Measurements from ENCODE around the gene LMNTD2. TPM values are rescaled to one million over a fixed set of nuclear protein-coding genes. Genes with fewer than 3 reads are reported as not detected.
A peak's percentile ranks its signal among the peaks of the same experiment; 100 is the strongest.

LMNTD2 gene
- total and polyA plus RNA-seq, 2 of the 13 experiments (the other 11 are each of a cell fraction or from before 2014, with no cell fraction given) = 1.1 to 3.1 TPM

GRCh38 chr11:563812-564578 lies 3.5 kb upstream of the LMNTD2 start:
- H3K27me3 ChIP-seq (ENCODE audit: control insufficient read depth in 1 of 2, insufficient read depth in 2 of 2, low read length in 2 of 2) = no peaks in the 10 kb centered on the region; a peak in 1 of 5 replicates
- intact Hi-C loops (cut with micrococcal nuclease; ENCODE audit: unreplicated experiment) (no loop called here), in situ Hi-C loops (cut with HindIII; ENCODE audit: extremely low pct_ligation_motif_present, low pct_unique_long_range_greater_than_20kb) (no loop called here)
- WGBS (ENCODE audit: low lambda C conversion rate) = 98% methylated on average over 5 of the region's 12 CpGs
- H3K4me3 ChIP-seq (replicated peaks in 1 of 3; ENCODE audit: insufficient read depth in 1 of 3, low read depth in 2 of 3, low read length in 3 of 3) = no peak overlapping the region
- H3K27ac ChIP-seq (ENCODE audit: extremely low read length, insufficient read depth, low read length) = no peak overlapping the region
- no peak overlapping the region for H3K9ac ChIP-seq (ENCODE audit: insufficient read depth, low read depth, low read length)
- peaks cover 24% of the 10 kb centered on the region for H3K79me2 ChIP-seq (ENCODE audit: insufficient read depth, low read length)
- DNase-seq (ENCODE audit: low spot score) (no peak), ATAC-seq (no peak), FAIRE-seq (no peak)
- POLR2A ChIA-PET = interaction anchor here (1.2 kb wide), 1 partner anchor 12 kb away, joined by 4 read pairs; the partner anchor contains the start of gene PHRF1
- H3K4me2 ChIP-seq (ENCODE audit: low read depth, low read length) = no peak overlapping the region
- no peak overlapping the region for H2AFZ ChIP-seq (ENCODE audit: low read length)
- no TSS peak for BruUV-seq (replicated peaks)
- peaks cover 0 to 2% of the 10 kb centered on the region in 2 experiments; a peak in 3 of 5 replicates for H3K36me3 ChIP-seq (replicated peaks in 1 of 2; ENCODE audit: control insufficient read depth in 1 of 2, insufficient read depth in 2 of 2, low read length in 2 of 2)
- peaks cover 65% of the 10 kb centered on the region for H3K4me1 ChIP-seq (ENCODE audit: insufficient read depth, low read length)
- H3K9me3 ChIP-seq (ENCODE audit: low read length) = no peaks in the 10 kb centered on the region
- CTCF ChIA-PET (ENCODE audit: low intra/inter-chr PET ratio, low total read pairs) = no interaction called here
- H4K20me1 ChIP-seq (ENCODE audit: insufficient read depth, low read length) = peaks cover 25% of the 10 kb centered on the region; the same call in 1 of the 2 replicates
- 0 out of 2 replicates have a peak, but pooled peaks have one; percentile 27 for TF ChIP-seq BCL3 (CRISPR knock-in tag; IDR thresholded peaks at IDR 0.05)
- no peak for TF ChIP-seq SMAD9 (CRISPR knock-in tag; IDR thresholded peaks at IDR 0.05)
- TF ChIP-seq AKAP8 (CRISPR knock-in tag; IDR thresholded peaks at IDR 0.05) = peak; percentile 14; the same call in 1 of the 2 replicates
- no peak for TF ChIP-seq ZNF335 (CRISPR knock-in tag; IDR thresholded peaks at IDR 0.05)
- TF ChIP-seq ZNF274 (CRISPR knock-in tag; IDR thresholded peaks at IDR 0.05) = 0 out of 2 replicates have a peak, but pooled peaks have one; percentile 23
- peak; percentile 52 for TF ChIP-seq POLR2G (IDR thresholded peaks at IDR 0.05; ENCODE audit: low read depth, low read length)
- TF ChIP-seq ZNF331 (CRISPR knock-in tag; IDR thresholded peaks at IDR 0.05) = no peak
- 0 out of 2 replicates have a peak, but pooled peaks have one; percentile 15 for TF ChIP-seq NRL (CRISPR knock-in tag; IDR thresholded peaks at IDR 0.05; ENCODE audit: borderline replicate concordance)
- no peak for TF ChIP-seq THAP11 (CRISPR knock-in tag; IDR thresholded peaks at IDR 0.05)
- no peak for TF ChIP-seq DR1 (CRISPR knock-in tag; IDR thresholded peaks at IDR 0.05)
- TF ChIP-seq SRSF4 (IDR thresholded peaks at IDR 0.05; ENCODE audit: low read depth, low read length, poor library complexity, severe bottlenecking) = no peak
- peak; percentile 46 for TF ChIP-seq ZNF687 (CRISPR knock-in tag; IDR thresholded peaks at IDR 0.05)
- TF ChIP-seq NAIF1 (CRISPR knock-in tag; IDR thresholded peaks at IDR 0.05; ENCODE audit: borderline replicate concordance) = no peak
- no peak for TF ChIP-seq NPAS2 (CRISPR knock-in tag; IDR thresholded peaks at IDR 0.05; ENCODE audit: borderline replicate concordance)
- 0 out of 2 replicates have a peak, but pooled peaks have one; percentile 24 for TF ChIP-seq SP4 (CRISPR knock-in tag; IDR thresholded peaks at IDR 0.05)
- no peak for TF ChIP-seq ZNF704 (CRISPR knock-in tag; IDR thresholded peaks at IDR 0.05; ENCODE audit: borderline replicate concordance)

All from HepG2 (cell line).